Stimulated activated memory B cell treated with anti-CD40 and anti-IgM and Interleukin-4, amounts not matched to agents 10 μg/mL and 1 μg/mL and 100 μg/mL, for 72 hours (primary cell): ENCODE measurements around the gene GLRX.

Experiments used
- ATAC-seq: fragments of 150-1000 bp; cut with Tn5 transposase; 2 replicates; pipeline ENCODE4 v1.10.0; 2021
- H3K27ac Mint-ChIP-seq: one replicate; pipeline ENCODE4 v1.8.0; 2022; ENCODE audit warnings: mild to moderate bottlenecking, mixed read lengths
- H3K27me3 Mint-ChIP-seq: one replicate; pipeline ENCODE4 v1.8.0; 2022; ENCODE audit warnings: mixed read lengths
- H3K36me3 Mint-ChIP-seq: one replicate; pipeline ENCODE4 v1.8.0; 2022; ENCODE audit warnings: mixed read lengths
- H3K4me1 Mint-ChIP-seq: one replicate; pipeline ENCODE4 v1.8.0; 2022; ENCODE audit warnings: mixed read lengths
- H3K4me3 Mint-ChIP-seq: one replicate; pipeline ENCODE4 v1.8.0; 2022; ENCODE audit warnings: mild to moderate bottlenecking, moderate library complexity, mixed read lengths
- H3K9me3 Mint-ChIP-seq: one replicate; pipeline ENCODE4 v1.8.0; 2022; ENCODE audit warnings: mixed read lengths

Gene GLRX

GRCh38 chr5:95770830-95771708 lies 51.5 kb downstream of the GLRX start:
- no peak for ATAC-seq
- no peak overlapping the region for H3K4me3 Mint-ChIP-seq
- no peaks in the 10 kb centered on the region for H3K4me1 Mint-ChIP-seq
- no peak overlapping the region for H3K27ac Mint-ChIP-seq
- H3K36me3 Mint-ChIP-seq: no peaks in the 10 kb centered on the region
- H3K9me3 Mint-ChIP-seq: no peaks in the 10 kb centered on the region
- H3K27me3 Mint-ChIP-seq: no peaks in the 10 kb centered on the region

GRCh38 chr5:95768731-95769130 lies 53.8 kb downstream of the GLRX start:
- Mint-ChIP-seq H3K36me3 (no peaks in the 10 kb centered on the region), H3K27me3 (no peaks in the 10 kb centered on the region), H3K27ac (no peak overlapping the region), H3K4me3 (no peak overlapping the region), H3K4me1 (no peaks in the 10 kb centered on the region), H3K9me3 (no peaks in the 10 kb centered on the region)
- no peak for ATAC-seq

GRCh38 chr5:95763941-95764340 lies 58.6 kb downstream of the GLRX start:
- H3K27me3 Mint-ChIP-seq: no peaks in the 10 kb centered on the region
- no peaks in the 10 kb centered on the region for H3K9me3 Mint-ChIP-seq
- H3K36me3 Mint-ChIP-seq: no peaks in the 10 kb centered on the region
- H3K4me1 Mint-ChIP-seq: peaks cover 32% of the 10 kb centered on the region
- no peak for ATAC-seq
- H3K27ac Mint-ChIP-seq: no peak overlapping the region
- H3K4me3 Mint-ChIP-seq: no peak overlapping the region
